ENCODE results near the gene GUCA2B. TPM values are rescaled to one million over a fixed set of nuclear protein-coding genes. Genes with fewer than 3 reads are reported as not detected.

The GUCA2B gene
- total RNA-seq, 1 experiment from 2014 or later = not detected

- Histone ChIP-seq H3K9me2 (replicated peaks; ENCODE audit: insufficient read depth, low read length) (no peaks in the 10 kb centered on the region), H3K4me1 (ENCODE audit: low read length) (peaks cover 3% of the 10 kb centered on the region; the same call in 1 of the 2 replicates), H3K27me3 (ENCODE audit: low read length) (no peaks in the 10 kb centered on the region), H3K4me2 (ENCODE audit: low read depth, low read length, poor library complexity, severe bottlenecking) (no peak overlapping the region), H3K9ac (ENCODE audit: low read length) (no peak overlapping the region), H3K4me3 (ENCODE audit: low read length) (no peak overlapping the region), H3K36me3 (ENCODE audit: insufficient read depth, low read length) (no peaks in the 10 kb centered on the region), H4K20me1 (ENCODE audit: insufficient read depth, low read depth, low read length) (no peaks in the 10 kb centered on the region), H3K79me2 (ENCODE audit: low read length) (no peaks in the 10 kb centered on the region), H2AFZ (ENCODE audit: low read length) (no peak overlapping the region), H3K9me3 (ENCODE audit: low read length) (no peaks in the 10 kb centered on the region), H3K27ac (ENCODE audit: low read length) (no peak overlapping the region)
- no peak for DNase-seq
Observed at GRCh38 chr1:42136466-42136865, 16.7 kb upstream of the GUCA2B start.

- no peak overlapping the region for H3K27ac ChIP-seq (ENCODE audit: low read length)
- no peak for DNase-seq
- H3K9me3 ChIP-seq (ENCODE audit: low read length) = no peaks in the 10 kb centered on the region
- H3K4me3 ChIP-seq (ENCODE audit: low read length) = no peak overlapping the region
- no peaks in the 10 kb centered on the region for H3K36me3 ChIP-seq (ENCODE audit: insufficient read depth, low read length)
- no peak overlapping the region for H2AFZ ChIP-seq (ENCODE audit: low read length)
- H3K4me2 ChIP-seq (ENCODE audit: low read depth, low read length, poor library complexity, severe bottlenecking) = no peak overlapping the region
- H3K9me2 ChIP-seq (replicated peaks; ENCODE audit: insufficient read depth, low read length) = no peaks in the 10 kb centered on the region
- no peaks in the 10 kb centered on the region for H4K20me1 ChIP-seq (ENCODE audit: insufficient read depth, low read depth, low read length)
- H3K4me1 ChIP-seq (ENCODE audit: low read length) = peaks cover 3% of the 10 kb centered on the region; the same call in 1 of the 2 replicates
- no peaks in the 10 kb centered on the region for H3K79me2 ChIP-seq (ENCODE audit: low read length)
- H3K9ac ChIP-seq (ENCODE audit: low read length) = no peak overlapping the region
- H3K27me3 ChIP-seq (ENCODE audit: low read length) = no peaks in the 10 kb centered on the region
Observed at GRCh38 chr1:42137766-42138165, 15.4 kb upstream of the GUCA2B start.

- Histone ChIP-seq H3K9me3 (ENCODE audit: low read length) (no peaks in the 10 kb centered on the region), H4K20me1 (ENCODE audit: insufficient read depth, low read depth, low read length) (no peaks in the 10 kb centered on the region), H3K27ac (ENCODE audit: low read length) (no peak overlapping the region), H3K4me2 (ENCODE audit: low read depth, low read length, poor library complexity, severe bottlenecking) (no peak overlapping the region), H3K36me3 (ENCODE audit: insufficient read depth, low read length) (no peaks in the 10 kb centered on the region), H3K4me1 (ENCODE audit: low read length) (peaks cover 3% of the 10 kb centered on the region; the same call in 1 of the 2 replicates), H3K9me2 (replicated peaks; ENCODE audit: insufficient read depth, low read length) (no peaks in the 10 kb centered on the region), H3K27me3 (ENCODE audit: low read length) (no peaks in the 10 kb centered on the region), H3K4me3 (ENCODE audit: low read length) (no peak overlapping the region), H3K79me2 (ENCODE audit: low read length) (no peaks in the 10 kb centered on the region), H2AFZ (ENCODE audit: low read length) (no peak overlapping the region), H3K9ac (ENCODE audit: low read length) (no peak overlapping the region)
- no peak for DNase-seq
Observed at GRCh38 chr1:42138586-42138985, 14.6 kb upstream of the GUCA2B start.

GRCh38 chr1:42139444-42139843 is 13.8 kb upstream of the GUCA2B start:
- DNase-seq = no peak
- Histone ChIP-seq H3K79me2 (ENCODE audit: low read length) (no peaks in the 10 kb centered on the region), H3K4me1 (ENCODE audit: low read length) (peaks cover 3% of the 10 kb centered on the region; the same call in 1 of the 2 replicates), H3K27ac (ENCODE audit: low read length) (no peak overlapping the region), H3K9ac (ENCODE audit: low read length) (no peak overlapping the region), H3K9me2 (replicated peaks; ENCODE audit: insufficient read depth, low read length) (no peaks in the 10 kb centered on the region), H3K4me3 (ENCODE audit: low read length) (no peak overlapping the region), H4K20me1 (ENCODE audit: insufficient read depth, low read depth, low read length) (no peaks in the 10 kb centered on the region), H3K27me3 (ENCODE audit: low read length) (no peaks in the 10 kb centered on the region), H2AFZ (ENCODE audit: low read length) (no peak overlapping the region), H3K9me3 (ENCODE audit: low read length) (no peaks in the 10 kb centered on the region), H3K36me3 (ENCODE audit: insufficient read depth, low read length) (no peaks in the 10 kb centered on the region), H3K4me2 (ENCODE audit: low read depth, low read length, poor library complexity, severe bottlenecking) (no peak overlapping the region)

GRCh38 chr1:42140191-42140590 is 13.0 kb upstream of the GUCA2B start:
- no peak for DNase-seq
- H3K27ac ChIP-seq (ENCODE audit: low read length) = no peak overlapping the region
- H4K20me1 ChIP-seq (ENCODE audit: insufficient read depth, low read depth, low read length) = no peaks in the 10 kb centered on the region
- H3K9me2 ChIP-seq (replicated peaks; ENCODE audit: insufficient read depth, low read length) = no peaks in the 10 kb centered on the region
- H2AFZ ChIP-seq (ENCODE audit: low read length) = no peak overlapping the region
- H3K9ac ChIP-seq (ENCODE audit: low read length) = no peak overlapping the region
- H3K4me2 ChIP-seq (ENCODE audit: low read depth, low read length, poor library complexity, severe bottlenecking) = no peak overlapping the region
- H3K79me2 ChIP-seq (ENCODE audit: low read length) = no peaks in the 10 kb centered on the region
- no peak overlapping the region for H3K4me3 ChIP-seq (ENCODE audit: low read length)
- no peaks in the 10 kb centered on the region for H3K27me3 ChIP-seq (ENCODE audit: low read length)
- no peaks in the 10 kb centered on the region for H3K9me3 ChIP-seq (ENCODE audit: low read length)
- peaks cover 3% of the 10 kb centered on the region; the same call in 1 of the 2 replicates for H3K4me1 ChIP-seq (ENCODE audit: low read length)
- H3K36me3 ChIP-seq (ENCODE audit: insufficient read depth, low read length) = no peaks in the 10 kb centered on the region

GRCh38 chr1:42141978-42142377 is 11.2 kb upstream of the GUCA2B start:
- Histone ChIP-seq H2AFZ (ENCODE audit: low read length) (no peak overlapping the region), H3K4me2 (ENCODE audit: low read depth, low read length, poor library complexity, severe bottlenecking) (no peak overlapping the region), H3K9me2 (replicated peaks; ENCODE audit: insufficient read depth, low read length) (no peaks in the 10 kb centered on the region), H3K27me3 (ENCODE audit: low read length) (no peaks in the 10 kb centered on the region), H3K4me1 (ENCODE audit: low read length) (peaks cover 3% of the 10 kb centered on the region; the same call in 1 of the 2 replicates), H3K79me2 (ENCODE audit: low read length) (no peaks in the 10 kb centered on the region), H3K9ac (ENCODE audit: low read length) (no peak overlapping the region), H3K9me3 (ENCODE audit: low read length) (no peaks in the 10 kb centered on the region), H3K27ac (ENCODE audit: low read length) (no peak overlapping the region), H3K36me3 (ENCODE audit: insufficient read depth, low read length) (no peaks in the 10 kb centered on the region), H4K20me1 (ENCODE audit: insufficient read depth, low read depth, low read length) (no peaks in the 10 kb centered on the region), H3K4me3 (ENCODE audit: low read length) (no peak overlapping the region)
- DNase-seq = no peak

GRCh38 chr1:42142894-42143675 is 10.1 kb upstream of the GUCA2B start:
- no peak for DNase-seq
- no peaks in the 10 kb centered on the region for H3K27me3 ChIP-seq (ENCODE audit: low read length)
- no peak overlapping the region for H3K9ac ChIP-seq (ENCODE audit: low read length)
- no peak overlapping the region for H3K4me3 ChIP-seq (ENCODE audit: low read length)
- H4K20me1 ChIP-seq (ENCODE audit: insufficient read depth, low read depth, low read length) = no peaks in the 10 kb centered on the region
- H3K9me3 ChIP-seq (ENCODE audit: low read length) = no peaks in the 10 kb centered on the region
- no peaks in the 10 kb centered on the region for H3K36me3 ChIP-seq (ENCODE audit: insufficient read depth, low read length)
- H2AFZ ChIP-seq (ENCODE audit: low read length) = no peak overlapping the region
- H3K9me2 ChIP-seq (replicated peaks; ENCODE audit: insufficient read depth, low read length) = no peaks in the 10 kb centered on the region
- no peak overlapping the region for H3K27ac ChIP-seq (ENCODE audit: low read length)
- H3K79me2 ChIP-seq (ENCODE audit: low read length) = no peaks in the 10 kb centered on the region
- H3K4me2 ChIP-seq (ENCODE audit: low read depth, low read length, poor library complexity, severe bottlenecking) = no peak overlapping the region
- no peaks in the 10 kb centered on the region for H3K4me1 ChIP-seq (ENCODE audit: low read length)

- Histone ChIP-seq H3K4me3 (ENCODE audit: low read length) (no peak overlapping the region), H3K9me2 (replicated peaks; ENCODE audit: insufficient read depth, low read length) (no peaks in the 10 kb centered on the region), H3K4me1 (ENCODE audit: low read length) (no peaks in the 10 kb centered on the region), H3K4me2 (ENCODE audit: low read depth, low read length, poor library complexity, severe bottlenecking) (no peak overlapping the region), H3K36me3 (ENCODE audit: insufficient read depth, low read length) (no peaks in the 10 kb centered on the region), H3K9me3 (ENCODE audit: low read length) (no peaks in the 10 kb centered on the region), H3K9ac (ENCODE audit: low read length) (no peak overlapping the region), H3K79me2 (ENCODE audit: low read length) (no peaks in the 10 kb centered on the region), H3K27ac (ENCODE audit: low read length) (no peak overlapping the region), H3K27me3 (ENCODE audit: low read length) (no peaks in the 10 kb centered on the region), H4K20me1 (ENCODE audit: insufficient read depth, low read depth, low read length) (no peaks in the 10 kb centered on the region), H2AFZ (ENCODE audit: low read length) (no peak overlapping the region)
- no peak for DNase-seq
Observed at GRCh38 chr1:42143896-42144710, 9.1 kb upstream of the GUCA2B start.

All from Karpas-422 (cell line).